A673 (cell line): ENCODE results near the gene ADGB. TPM values are rescaled to one million over a fixed set of nuclear protein-coding genes. Genes with fewer than 3 reads are reported as not detected.

Experiments
- BruUV-seq: library from RNA; stranded (reverse); fragments of 400-500 nt; replicated peaks from 2 replicates; lab custom pipeline; 2021; lab: Mats Ljungman, UMichigan
- CTCF ChIA-PET: fragments of 300-600 bp; sonication (Branson Sonifier 250); formaldehyde crosslinking; loops from one replicate; lab custom pipeline; 2022; ENCODE audit warnings: antibody characterized with exemption; lab: Charles Lee
- POLR2A ChIA-PET: fragments of 300-600 bp; sonication (Branson Sonifier 250); formaldehyde crosslinking; loops from one replicate; lab custom pipeline; 2022; ENCODE audit warnings: antibody characterized with exemption; ENCODE audit not compliant: low non-redundant PET; lab: Charles Lee
- DNase-seq: peaks from one replicate; pipeline ENCODE4 v3.0.0-alpha.2; 2015; ENCODE audit warnings: low spot score
- H3K27ac ChIP-seq: fragments of 200-600 bp; sonication (generic); 2 replicates; pipeline ENCODE4 v1.5.1; 2016; ENCODE audit warnings: mixed run types, low read depth, mild to moderate bottlenecking, mixed read lengths, antibody characterized with exemption, low read length; ENCODE audit not compliant: poor library complexity, severe bottlenecking
- H3K27me3 ChIP-seq: fragments of 200-600 bp; sonication (generic); replicated peaks from 2 replicates; pipeline ENCODE4 v1.6.1; 2017; ENCODE audit warnings: mixed run types, low read depth, mild to moderate bottlenecking, mixed read lengths, antibody characterized with exemption, low read length; ENCODE audit not compliant: insufficient read depth, poor library complexity
- H3K36me3 ChIP-seq: fragments of 200-600 bp; sonication (generic); 2 replicates; pipeline ENCODE4 v1.6.1; 2016; ENCODE audit warnings: mixed run types, mild to moderate bottlenecking, mixed read lengths, antibody characterized with exemption, low read length; ENCODE audit not compliant: insufficient read depth, poor library complexity, severe bottlenecking
- H3K4me1 ChIP-seq: fragments of 200-600 bp; sonication (generic); 2 replicates; pipeline ENCODE4 v1.6.1; 2017; ENCODE audit warnings: mixed run types, mild to moderate bottlenecking, mixed read lengths, antibody characterized with exemption, low read length; ENCODE audit not compliant: insufficient read depth, poor library complexity, severe bottlenecking
- H3K4me3 ChIP-seq: fragments of 200-600 bp; sonication (generic); 2 replicates; pipeline ENCODE4 v1.5.1; 2016; ENCODE audit warnings: low read depth, mixed run types, mild to moderate bottlenecking, mixed read lengths, low read length; ENCODE audit not compliant: poor library complexity, severe bottlenecking
- H3K9me3 ChIP-seq: fragments of 200-600 bp; sonication (generic); 2 replicates; pipeline ENCODE4 v1.6.1; 2016; ENCODE audit warnings: mixed run types, low read depth, mild to moderate bottlenecking, mixed read lengths, antibody characterized with exemption, low read length; ENCODE audit not compliant: poor library complexity, severe bottlenecking
- EZH2 ChIP-seq: fragments of 200-600 bp; sonication (generic); IDR thresholded peaks from 2 replicates; pipeline ENCODE4 v1.6.1; 2017; ENCODE audit warnings: borderline replicate concordance, low read depth, mild to moderate bottlenecking, mixed read lengths, antibody characterized with exemption, low read length; ENCODE audit not compliant: poor library complexity, severe bottlenecking
- intact Hi-C: fragments of 100-400 bp; cut with micrococcal nuclease; formaldehyde crosslinking; loops from one replicate; pipeline ENCODE4 v1.10.0; 2022; ENCODE audit not compliant: unreplicated experiment
- total RNA-seq: library from RNA; stranded (reverse); gene quantifications from 2 replicates; pipeline ENCODE4 v1.2.3, GENCODE V29; 2021
- TF ChIP-seq, protein P1 (sequence below): fragments of 300-800, 200-600 bp; sonication (generic); conservative IDR thresholded peaks from 2 replicates; pipeline ENCODE4 v1.5.1; 2017; ENCODE audit warnings: low read depth, mild to moderate bottlenecking, antibody characterized with exemption, low read length, moderate library complexity, mixed read lengths

The ADGB gene
- total RNA-seq, 1 experiment from 2014 or later = not detected

- intact Hi-C loops = no loop called here
- POLR2A ChIA-PET = no interaction called here
- Histone ChIP-seq H3K4me1 (no peaks in the 10 kb centered on the region), H3K4me3 (no peak overlapping the region), H3K27ac (no peak overlapping the region), H3K9me3 (no peaks in the 10 kb centered on the region), H3K27me3 (no peaks in the 10 kb centered on the region), H3K36me3 (no peaks in the 10 kb centered on the region)
- DNase-seq = no peak
- CTCF ChIA-PET = no interaction called here
- TF ChIP-seq, protein P1, sequence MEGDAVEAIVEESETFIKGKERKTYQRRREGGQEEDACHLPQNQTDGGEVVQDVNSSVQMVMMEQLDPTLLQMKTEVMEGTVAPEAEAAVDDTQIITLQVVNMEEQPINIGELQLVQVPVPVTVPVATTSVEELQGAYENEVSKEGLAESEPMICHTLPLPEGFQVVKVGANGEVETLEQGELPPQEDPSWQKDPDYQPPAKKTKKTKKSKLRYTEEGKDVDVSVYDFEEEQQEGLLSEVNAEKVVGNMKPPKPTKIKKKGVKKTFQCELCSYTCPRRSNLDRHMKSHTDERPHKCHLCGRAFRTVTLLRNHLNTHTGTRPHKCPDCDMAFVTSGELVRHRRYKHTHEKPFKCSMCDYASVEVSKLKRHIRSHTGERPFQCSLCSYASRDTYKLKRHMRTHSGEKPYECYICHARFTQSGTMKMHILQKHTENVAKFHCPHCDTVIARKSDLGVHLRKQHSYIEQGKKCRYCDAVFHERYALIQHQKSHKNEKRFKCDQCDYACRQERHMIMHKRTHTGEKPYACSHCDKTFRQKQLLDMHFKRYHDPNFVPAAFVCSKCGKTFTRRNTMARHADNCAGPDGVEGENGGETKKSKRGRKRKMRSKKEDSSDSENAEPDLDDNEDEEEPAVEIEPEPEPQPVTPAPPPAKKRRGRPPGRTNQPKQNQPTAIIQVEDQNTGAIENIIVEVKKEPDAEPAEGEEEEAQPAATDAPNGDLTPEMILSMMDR = no peak
- TF ChIP-seq EZH2 = no peak
- BruUV-seq = no TSS peak
These were observed 15.9 kb upstream of the ADGB start for GRCh38 chr6:146582857-146583256.

- Histone ChIP-seq H3K27me3 (no peaks in the 10 kb centered on the region), H3K4me1 (no peaks in the 10 kb centered on the region), H3K9me3 (no peaks in the 10 kb centered on the region), H3K4me3 (no peak overlapping the region), H3K36me3 (no peaks in the 10 kb centered on the region), H3K27ac (no peak overlapping the region)
- TF ChIP-seq, protein P1 = no peak
- no peak for TF ChIP-seq EZH2
- intact Hi-C loops = no loop called here
- BruUV-seq = no TSS peak
- ChIA-PET CTCF (no interaction called here), POLR2A (no interaction called here)
- DNase-seq = no peak
These were observed 14.8 kb upstream of the ADGB start for GRCh38 chr6:146583966-146584365.

DNA sequence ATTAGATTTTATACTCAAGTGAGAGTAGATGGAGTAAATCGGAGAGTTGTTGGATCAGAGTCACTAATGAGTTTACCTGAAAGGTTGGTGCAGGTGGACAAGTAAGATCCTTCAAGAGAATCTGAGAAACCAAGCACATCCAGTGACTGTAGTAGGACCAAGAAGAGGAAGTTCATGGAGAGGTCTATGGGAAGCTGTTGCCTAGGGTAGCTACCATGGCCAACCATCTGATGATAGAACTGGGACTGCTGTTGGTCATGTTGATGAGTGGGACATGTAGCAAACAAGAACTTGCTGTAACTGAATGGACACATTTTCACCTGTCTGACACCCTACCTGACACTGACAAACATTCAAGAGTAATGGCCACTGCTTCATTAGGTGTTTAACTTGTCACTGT is 11.3 kb upstream of the ADGB start:
- H3K4me1 ChIP-seq = no peaks in the 10 kb centered on the region
- TF ChIP-seq EZH2 = no peak
- TF ChIP-seq, protein P1 = no peak
- no peaks in the 10 kb centered on the region for H3K36me3 ChIP-seq
- no peak for DNase-seq
- no TSS peak for BruUV-seq
- H3K9me3 ChIP-seq = no peaks in the 10 kb centered on the region
- no peak overlapping the region for H3K27ac ChIP-seq
- intact Hi-C loops = no loop called here
- H3K27me3 ChIP-seq = no peaks in the 10 kb centered on the region
- ChIA-PET CTCF (no interaction called here), POLR2A (no interaction called here)
- H3K4me3 ChIP-seq = no peak overlapping the region
